Kidney (tissue), 14 donors: ENCODE measurements around the gene NAA35. TPM values are rescaled to one million over a fixed set of nuclear protein-coding genes. Genes with fewer than 3 reads are reported as not detected.
A peak's percentile ranks its signal among the peaks of the same experiment; 100 is the strongest.
"Not testable (repeated sequence)": the region's sequence is repeated elsewhere in the genome, so short reads cannot be mapped to it uniquely, and the experiment has no call there.

ENCODE experiments used
- DNase-seq, 5 donors: peaks; one replicate each; pipeline ENCODE4 v3.0.0-alpha.2; 2013 to 2020
- FAIRE-seq: peaks from 2 replicates; lab custom pipeline; 2012; peaks lifted over from hg19 to GRCh38; lab: Jason Lieb, UNC
- H3K27ac ChIP-seq, 2 donors: one replicate each; pipeline ENCODE4 v1.7.0; 2013; ENCODE audit warnings: low read depth in 2 of 2, low read length in 2 of 2, inconsistent platforms in 1 of 2
- H3K27me3 ChIP-seq: one replicate; pipeline ENCODE4 v1.7.1; 2013; ENCODE audit warnings: low read length, inconsistent platforms; ENCODE audit not compliant: control insufficient read depth, insufficient read depth
- H3K36me3 ChIP-seq, 3 donors: one replicate each; pipeline versions ENCODE4 v1.7.0 to v1.7.1; 2013; ENCODE audit warnings: low read length in 3 of 3, control low read depth in 1 of 3, inconsistent platforms in 1 of 3; ENCODE audit not compliant: insufficient read depth in 3 of 3, control insufficient read depth in 2 of 3
- H3K4me1 ChIP-seq, 3 donors: one replicate each; pipeline versions ENCODE4 v1.7.0 to v1.7.1; 2013; ENCODE audit warnings: low read length in 3 of 3, inconsistent platforms in 1 of 3, low read depth in 1 of 3; ENCODE audit not compliant: control insufficient read depth in 2 of 3, insufficient read depth in 2 of 3
- H3K4me3 ChIP-seq, 3 donors: one replicate each; pipeline versions ENCODE4 v1.7.0 to v1.8.1; 2013; ENCODE audit warnings: low read length in 3 of 3, control low read depth in 1 of 3, inconsistent platforms in 1 of 3
- H3K9ac ChIP-seq, 3 donors: one replicate each; pipeline versions ENCODE4 v1.7.0 to v1.7.1; 2013; ENCODE audit warnings: low read length in 3 of 3, control low read depth in 1 of 3, inconsistent platforms in 1 of 3
- H3K9me3 ChIP-seq, 3 donors: one replicate each; pipeline versions ENCODE4 v1.7.0 to v1.7.1; 2013; ENCODE audit warnings: low read length in 3 of 3, control low read depth in 1 of 3, inconsistent platforms in 1 of 3; ENCODE audit not compliant: control insufficient read depth in 2 of 3, insufficient read depth in 1 of 3
- intact Hi-C: fragments of 100-400 bp; cut with DNase I; formaldehyde crosslinking; loops from one replicate; pipeline ENCODE4 v1.11.1; 2022
- polyA plus RNA-seq: library from polyadenylated mRNA; stranded (reverse); fragments of 350-450 nt; fragmentation: Illumina TruSeq; extraction: RNeasy Lipid Tissue Mini Kit (QIAGEN cat#74804); gene quantifications from one replicate; pipeline ENCODE4 v1.2.3, GENCODE V29; 2014; ENCODE audit warnings: low read depth, low replicate concordance; ENCODE audit not compliant: insufficient read depth
- total RNA-seq: library from RNA; stranded (reverse); fragmentation: NEBNext Ultra II Directional; extraction: Animal tissue kit (Norgen Biotek cat#: 25700); gene quantifications from one replicate; pipeline ENCODE4 v1.2.1, GENCODE V29; 2021
- TF ChIP-seq, protein P1 (sequence below): IDR thresholded peaks from 3 replicates; pipeline ENCODE4 v1.5.1; 2012; ENCODE audit warnings: mild to moderate bottlenecking, moderate library complexity, borderline replicate concordance; ENCODE audit not compliant: insufficient read depth; ENCODE audit errors: extremely low read depth
- donor health status: control.
- donor health status: control.
- donor health status: control.
- donor health status: control.
- donor health status: control.
- donor health status: DM: yes; HTN: yes; CAD: no.
- donor health status: Normal renal cell carcinoma (clear cell type).

NAA35 gene
- total and polyA plus RNA-seq, 2 donors from 2014 or later = 10.8 to 25.3 TPM

- no peak for FAIRE-seq
- no peak for DNase-seq
- H3K27ac ChIP-seq = no peak overlapping the region
- peaks cover 0 to 6% (median 0%) of the 10 kb centered on the region in 3 donors for H3K4me1 ChIP-seq
- H3K36me3 ChIP-seq = no peaks in the 10 kb centered on the region
- intact Hi-C loops = no loop called here
- H3K27me3 ChIP-seq = no peaks in the 10 kb centered on the region
- no peak overlapping the region for H3K9ac ChIP-seq
- H3K4me3 ChIP-seq = no peak overlapping the region
- TF ChIP-seq, protein P1, sequence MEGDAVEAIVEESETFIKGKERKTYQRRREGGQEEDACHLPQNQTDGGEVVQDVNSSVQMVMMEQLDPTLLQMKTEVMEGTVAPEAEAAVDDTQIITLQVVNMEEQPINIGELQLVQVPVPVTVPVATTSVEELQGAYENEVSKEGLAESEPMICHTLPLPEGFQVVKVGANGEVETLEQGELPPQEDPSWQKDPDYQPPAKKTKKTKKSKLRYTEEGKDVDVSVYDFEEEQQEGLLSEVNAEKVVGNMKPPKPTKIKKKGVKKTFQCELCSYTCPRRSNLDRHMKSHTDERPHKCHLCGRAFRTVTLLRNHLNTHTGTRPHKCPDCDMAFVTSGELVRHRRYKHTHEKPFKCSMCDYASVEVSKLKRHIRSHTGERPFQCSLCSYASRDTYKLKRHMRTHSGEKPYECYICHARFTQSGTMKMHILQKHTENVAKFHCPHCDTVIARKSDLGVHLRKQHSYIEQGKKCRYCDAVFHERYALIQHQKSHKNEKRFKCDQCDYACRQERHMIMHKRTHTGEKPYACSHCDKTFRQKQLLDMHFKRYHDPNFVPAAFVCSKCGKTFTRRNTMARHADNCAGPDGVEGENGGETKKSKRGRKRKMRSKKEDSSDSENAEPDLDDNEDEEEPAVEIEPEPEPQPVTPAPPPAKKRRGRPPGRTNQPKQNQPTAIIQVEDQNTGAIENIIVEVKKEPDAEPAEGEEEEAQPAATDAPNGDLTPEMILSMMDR = no peak
- no peaks in the 10 kb centered on the region for H3K9me3 ChIP-seq
These were observed 106.4 kb downstream of the NAA35 start for GRCh38 chr9:86047361-86047760.

DNA sequence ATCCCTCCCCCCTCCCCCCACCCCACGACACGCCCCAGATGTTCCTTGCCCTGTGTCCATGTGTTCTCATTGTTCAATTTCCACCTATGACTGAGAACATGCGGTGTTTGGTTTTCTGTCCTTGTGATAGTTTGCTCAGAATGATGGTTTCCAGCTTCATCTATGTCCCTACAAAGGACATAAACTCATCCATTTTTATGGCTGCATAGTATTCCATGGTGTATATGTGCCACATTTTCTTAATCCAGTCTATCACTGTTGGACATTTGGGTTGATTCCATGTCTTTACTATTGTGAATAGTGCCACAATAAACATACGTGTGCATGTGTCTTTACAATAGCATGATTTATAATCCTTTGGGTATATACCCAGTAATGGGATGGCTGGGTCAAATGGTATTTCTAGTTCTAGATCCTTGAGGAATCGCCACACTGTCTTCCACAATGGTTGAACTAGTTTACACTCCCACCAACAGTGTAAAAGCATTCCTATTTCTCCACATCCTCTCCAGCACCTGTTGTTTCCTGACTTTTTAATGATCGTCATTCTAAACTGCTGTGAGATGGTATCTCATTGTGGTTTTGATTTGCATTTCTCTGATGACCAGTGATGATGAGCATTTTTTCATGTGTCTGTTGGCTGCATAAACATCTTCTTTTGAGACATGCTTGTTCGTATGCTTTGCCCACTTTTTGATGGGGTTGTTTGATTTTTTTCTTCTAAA lies 107.2 kb downstream of the NAA35 start:
- H3K27me3 ChIP-seq, H3K4me3 ChIP-seq, FAIRE-seq, H3K27ac ChIP-seq, intact Hi-C loops, H3K9ac ChIP-seq, H3K9me3 ChIP-seq, H3K36me3 ChIP-seq, H3K4me1 ChIP-seq, DNase-seq: not testable (repeated sequence)

DNA sequence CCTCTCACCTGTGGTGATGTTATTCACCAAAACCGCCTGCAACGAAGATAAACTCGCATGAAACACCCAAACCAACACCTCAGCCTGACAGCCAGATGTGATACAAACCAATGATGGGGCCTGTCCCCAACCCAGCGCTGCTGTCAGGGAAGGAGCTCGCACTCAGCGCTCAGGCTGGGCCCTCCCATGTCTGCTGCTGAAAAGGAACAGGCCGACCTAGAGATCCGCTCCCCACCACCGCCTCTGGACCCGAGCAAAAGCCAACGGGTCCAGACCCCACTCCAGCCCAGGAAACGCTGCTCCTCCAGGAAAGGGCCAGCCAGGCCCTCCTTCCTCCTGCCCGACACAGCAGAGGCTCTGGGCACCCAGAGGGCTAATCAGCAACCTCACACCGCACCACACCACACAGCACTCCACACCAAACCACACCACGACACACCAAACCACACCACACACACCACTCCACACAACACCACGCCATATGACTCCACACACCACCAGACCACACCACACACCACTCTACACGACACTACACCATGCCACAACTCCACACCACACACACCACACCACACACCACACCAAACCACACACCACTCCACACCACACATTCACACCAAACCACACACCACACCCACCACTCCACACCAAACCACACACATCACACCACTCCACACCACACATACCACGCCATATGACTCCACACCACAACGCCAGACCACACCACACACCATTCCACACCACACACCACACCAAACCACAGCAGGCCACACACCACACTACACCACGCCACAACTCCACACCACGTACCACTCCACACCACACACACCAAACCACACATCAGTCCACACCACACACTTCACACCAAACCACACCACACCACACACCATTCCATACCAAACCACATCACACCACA lies 111.9 kb downstream of the NAA35 start:
- H3K9me3 ChIP-seq = no peaks in the 10 kb centered on the region
- intact Hi-C loops = no loop called here
- H3K27ac ChIP-seq = no peak overlapping the region
- no peak overlapping the region for H3K9ac ChIP-seq
- no peaks in the 10 kb centered on the region for H3K27me3 ChIP-seq
- TF ChIP-seq, protein P1 = no peak
- H3K36me3 ChIP-seq = no peaks in the 10 kb centered on the region
- FAIRE-seq = no peak
- peaks cover 0 to 4% (median 0%) of the 10 kb centered on the region in 3 donors for H3K4me1 ChIP-seq
- no peak for DNase-seq
- H3K4me3 ChIP-seq = peak overlapping the region in 1 of 3 donors; percentile 17

DNA sequence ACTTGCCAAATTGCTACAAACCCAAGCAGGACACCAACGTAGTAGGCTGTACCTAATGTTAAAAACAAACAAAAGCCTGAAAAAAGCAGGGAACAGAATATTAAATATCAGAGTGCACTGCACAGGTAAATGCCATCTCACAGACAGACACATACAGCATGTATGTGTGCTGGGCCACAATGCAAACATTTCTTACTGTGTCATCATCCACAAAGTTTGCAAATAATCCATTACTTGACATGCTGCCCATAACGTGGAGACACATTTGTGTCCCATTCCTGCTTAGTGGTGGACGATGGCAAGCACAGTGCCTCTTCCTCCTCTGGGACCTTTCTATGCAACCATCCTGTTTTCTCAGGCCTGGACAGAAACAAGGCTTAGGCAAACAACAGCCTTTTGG lies 113.7 kb downstream of the NAA35 start:
- intact Hi-C loops = no loop called here
- H3K9ac ChIP-seq = no peak overlapping the region
- H3K9me3 ChIP-seq = no peaks in the 10 kb centered on the region
- no peak overlapping the region for H3K27ac ChIP-seq
- peaks cover 0 to 4% (median 0%) of the 10 kb centered on the region in 3 donors for H3K4me1 ChIP-seq
- FAIRE-seq (no peak), DNase-seq (no peak)
- H3K27me3 ChIP-seq = no peaks in the 10 kb centered on the region
- TF ChIP-seq, protein P1 = no peak
- H3K36me3 ChIP-seq = no peaks in the 10 kb centered on the region
- no peak overlapping the region for H3K4me3 ChIP-seq
